ENCODE measurements around the gene RIT1.

DNA sequence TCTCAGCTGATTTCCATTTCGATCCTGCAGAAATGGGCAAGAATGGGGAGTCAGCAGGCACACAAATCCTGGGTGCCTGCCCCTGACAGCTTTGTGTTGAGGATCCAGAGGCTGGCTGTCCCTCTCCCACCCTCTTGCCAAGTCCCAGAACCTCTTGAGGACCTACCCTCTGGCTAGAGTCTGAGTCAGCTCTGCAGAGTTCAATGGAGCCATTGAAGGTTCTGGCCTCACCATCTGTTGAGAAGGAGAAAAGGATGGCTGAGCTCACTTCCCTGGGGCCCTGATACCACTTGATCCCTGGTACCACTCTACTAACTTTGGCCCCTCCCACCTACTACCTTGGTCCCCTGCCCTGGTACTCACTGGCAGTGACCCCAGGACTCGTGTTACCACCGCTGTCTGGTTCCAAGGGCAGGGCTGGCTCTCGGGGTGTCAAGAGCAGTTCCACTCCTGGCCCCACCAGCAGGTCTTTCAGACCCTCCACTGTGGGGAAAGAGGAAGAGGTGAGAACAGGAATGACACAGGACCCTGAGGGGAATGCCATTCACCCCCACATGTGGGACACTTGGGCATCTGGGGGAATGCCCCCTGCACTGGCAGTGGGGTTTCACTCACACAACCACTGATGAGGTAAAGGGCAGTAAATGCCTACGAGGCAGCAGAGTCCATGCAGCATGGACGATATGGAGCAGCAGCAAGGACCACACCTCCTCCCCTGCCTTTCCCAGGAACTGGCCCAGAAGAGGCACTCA, 40.8 kb upstream of the RIT1 start:
- TF ChIP-seq EZH2phosphoT487 (IDR thresholded peaks at IDR 0.05; ENCODE audit: borderline replicate concordance) = no peak
- TF ChIP-seq, protein P1, sequence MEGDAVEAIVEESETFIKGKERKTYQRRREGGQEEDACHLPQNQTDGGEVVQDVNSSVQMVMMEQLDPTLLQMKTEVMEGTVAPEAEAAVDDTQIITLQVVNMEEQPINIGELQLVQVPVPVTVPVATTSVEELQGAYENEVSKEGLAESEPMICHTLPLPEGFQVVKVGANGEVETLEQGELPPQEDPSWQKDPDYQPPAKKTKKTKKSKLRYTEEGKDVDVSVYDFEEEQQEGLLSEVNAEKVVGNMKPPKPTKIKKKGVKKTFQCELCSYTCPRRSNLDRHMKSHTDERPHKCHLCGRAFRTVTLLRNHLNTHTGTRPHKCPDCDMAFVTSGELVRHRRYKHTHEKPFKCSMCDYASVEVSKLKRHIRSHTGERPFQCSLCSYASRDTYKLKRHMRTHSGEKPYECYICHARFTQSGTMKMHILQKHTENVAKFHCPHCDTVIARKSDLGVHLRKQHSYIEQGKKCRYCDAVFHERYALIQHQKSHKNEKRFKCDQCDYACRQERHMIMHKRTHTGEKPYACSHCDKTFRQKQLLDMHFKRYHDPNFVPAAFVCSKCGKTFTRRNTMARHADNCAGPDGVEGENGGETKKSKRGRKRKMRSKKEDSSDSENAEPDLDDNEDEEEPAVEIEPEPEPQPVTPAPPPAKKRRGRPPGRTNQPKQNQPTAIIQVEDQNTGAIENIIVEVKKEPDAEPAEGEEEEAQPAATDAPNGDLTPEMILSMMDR (conservative IDR thresholded peaks at IDR 0.05; ENCODE audit: low read length) = no peak
